ENCODE data around the gene MBD2. TPM values are rescaled to one million over a fixed set of nuclear protein-coding genes. Genes with fewer than 3 reads are reported as not detected.

MBD2 gene
- total and polyA plus RNA-seq, 2 of the 8 experiments (the other 6 are each of a cell fraction or from before 2014, with no cell fraction given): 36.2 to 52.7 TPM

DNA sequence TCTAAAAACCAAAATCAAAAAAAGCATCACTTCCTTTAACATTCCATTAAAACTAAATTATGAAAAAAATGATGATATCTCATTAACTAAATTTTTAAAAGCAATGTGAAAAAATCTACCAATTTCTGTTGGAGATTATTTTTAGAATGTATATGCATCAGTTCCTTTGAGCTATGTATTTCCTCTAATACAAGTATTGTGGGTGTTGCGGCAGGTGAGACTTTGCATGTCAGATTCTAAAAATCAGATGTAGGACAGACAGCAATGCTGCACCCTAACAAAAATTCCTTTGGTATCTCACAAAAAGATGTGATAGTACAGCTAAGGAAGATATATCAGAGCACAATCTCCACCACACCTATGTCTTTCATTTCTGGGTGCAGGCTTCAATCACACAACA, 6.8 kb downstream of the MBD2 start:
- Histone ChIP-seq H3K4me1 (replicated peaks in 1 of 4; ENCODE audit: control insufficient read depth in 3 of 4, insufficient read depth in 4 of 4, low read length in 3 of 4) (peaks cover 0 to 6% (median 1%) of the 10 kb centered on the region in 4 experiments; a peak in 3 of 7 replicates), H4K91ac (replicated peaks; ENCODE audit: insufficient read length, low read length) (no peak overlapping the region), H3K4ac (replicated peaks; ENCODE audit: insufficient read length, low read depth, low read length) (no peak overlapping the region), H3K27ac (ENCODE audit: low read depth, low read length) (no peak overlapping the region), H3K23ac (ENCODE audit: insufficient read length) (no peak overlapping the region), H2BK15ac (ENCODE audit: low read length) (no peak overlapping the region), H2BK20ac (ENCODE audit: low read length) (no peak overlapping the region), H3K9ac (replicated peaks in 1 of 4; ENCODE audit: extremely low read depth in 1 of 4, low read depth in 3 of 4, low read length in 3 of 4) (no peak overlapping the region), H4K8ac (ENCODE audit: extremely low read depth, insufficient read depth, low read length) (no peak overlapping the region), H3K9me3 (ENCODE audit: insufficient read depth in 2 of 2, low read depth in 1 of 2, low read length in 1 of 2) (no peaks in the 10 kb centered on the region), H2AFZ (ENCODE audit: low read length) (no peak overlapping the region), H3K27me3 (replicated peaks in 1 of 4; ENCODE audit: control insufficient read depth in 3 of 4, extremely low read depth in 1 of 4, insufficient read depth in 3 of 4, low read length in 3 of 4) (no peaks in the 10 kb centered on the region), H2BK12ac (ENCODE audit: low read depth, low read length) (no peak overlapping the region), H4K20me1 (replicated peaks in 1 of 2; ENCODE audit: control insufficient read depth in 1 of 2, insufficient read depth in 2 of 2, low read length in 2 of 2) (peaks cover 3 to 6% of the 10 kb centered on the region in 2 experiments), H3K4me2 (ENCODE audit: insufficient read depth in 1 of 2, low read depth in 2 of 2, low read length in 2 of 2) (no peak overlapping the region), H3K14ac (ENCODE audit: insufficient read length) (no peak overlapping the region), H3K18ac (ENCODE audit: extremely low read depth, low read length) (no peak overlapping the region), H2AK5ac (ENCODE audit: low read depth, low read length) (no peak overlapping the region), H3K56ac (replicated peaks; ENCODE audit: insufficient read length, low read depth, low read length) (no peak overlapping the region), H2BK5ac (ENCODE audit: low read depth, low read length) (no peak overlapping the region), H4K5ac (ENCODE audit: insufficient read length, low read depth, low read length) (no peak overlapping the region), H3K23me2 (ENCODE audit: low read depth, low read length) (no peaks in the 10 kb centered on the region), H2BK120ac (replicated peaks; ENCODE audit: low read depth, low read length) (no peak overlapping the region), H3K79me2 (ENCODE audit: control insufficient read depth in 1 of 2, insufficient read depth in 2 of 2, low read length in 2 of 2) (peaks cover 37 to 93% of the 10 kb centered on the region in 2 experiments), H3K4me3 (ENCODE audit: extremely low read depth in 1 of 4, insufficient read depth in 2 of 4, low read depth in 3 of 4, low read length in 4 of 4) (no peak overlapping the region), H3K36me3 (ENCODE audit: control insufficient read depth in 2 of 4, insufficient read depth in 4 of 4, low read length in 3 of 4) (peaks cover 0 to under 1% (median 0%) of the 10 kb centered on the region in 4 experiments; a peak in 2 of 8 replicates), H3K79me1 (ENCODE audit: low read depth, low read length) (peaks cover 5% of the 10 kb centered on the region; the same call in 1 of the 2 replicates)
- FAIRE-seq (no peak), DNase-seq (ENCODE audit: low read depth in 1 of 2, low spot score in 2 of 2) (no peak)
- WGBS, 2 experiments (ENCODE audit: extremely low coverage in 1 of 2, insufficient coverage in 1 of 2, insufficient read length in 1 of 2, insufficient replicate concordance in 2 of 2, low coverage in 1 of 2, low lambda C conversion rate in 2 of 2, missing lambda C conversion rate in 1 of 2): 95% methylated on average over 1 of the region's 1 CpG; no CpG with 5 or more reads in 1 of the 2 experiments
- ChIA-PET POLR2A (ENCODE audit: partially characterized antibody) (interaction anchor here (1.5 kb wide), 1 partner anchor 52 kb away, joined by 6 read pairs; the partner anchor contains the start of gene POLI), CTCF (ENCODE audit: partially characterized antibody) (interaction anchor here (0.6 to 1.3 kb wide), 3 partner anchors 37 to 90 kb away, joined by 3 to 5 read pairs (median 3); partner anchors contain the start of gene POLI)
- TF ChIP-seq, protein P1, sequence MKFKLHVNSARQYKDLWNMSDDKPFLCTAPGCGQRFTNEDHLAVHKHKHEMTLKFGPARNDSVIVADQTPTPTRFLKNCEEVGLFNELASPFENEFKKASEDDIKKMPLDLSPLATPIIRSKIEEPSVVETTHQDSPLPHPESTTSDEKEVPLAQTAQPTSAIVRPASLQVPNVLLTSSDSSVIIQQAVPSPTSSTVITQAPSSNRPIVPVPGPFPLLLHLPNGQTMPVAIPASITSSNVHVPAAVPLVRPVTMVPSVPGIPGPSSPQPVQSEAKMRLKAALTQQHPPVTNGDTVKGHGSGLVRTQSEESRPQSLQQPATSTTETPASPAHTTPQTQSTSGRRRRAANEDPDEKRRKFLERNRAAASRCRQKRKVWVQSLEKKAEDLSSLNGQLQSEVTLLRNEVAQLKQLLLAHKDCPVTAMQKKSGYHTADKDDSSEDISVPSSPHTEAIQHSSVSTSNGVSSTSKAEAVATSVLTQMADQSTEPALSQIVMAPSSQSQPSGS (IDR thresholded peaks at IDR 0.05; ENCODE audit: low read length): no peak

Data from H1 (cell line).